HG03457 (cell line): ENCODE results near the gene RAD51B.

Source experiments
- ATAC-seq: cut with Tn5 transposase; IDR thresholded peaks from one replicate; pipeline ENCODE4 v1.9.1; 2021; ENCODE audit warnings: moderate number of reproducible peaks; ENCODE audit not compliant: unreplicated experiment

RAD51B gene

GRCh38 chr14:68718023-68718990 lies 898.7 kb downstream of the RAD51B start:
- no peak for ATAC-seq

GRCh38 chr14:68719634-68720384 lies 900.2 kb downstream of the RAD51B start:
- ATAC-seq: no peak

- no peak for ATAC-seq
Observed at GRCh38 chr14:68722186-68722585, 902.6 kb downstream of the RAD51B start.

- ATAC-seq: no peak
Observed at GRCh38 chr14:68722968-68723566, 903.5 kb downstream of the RAD51B start.

GRCh38 chr14:68723808-68724268 lies 904.3 kb downstream of the RAD51B start:
- ATAC-seq: no peak

GRCh38 chr14:68724914-68725313 lies 905.3 kb downstream of the RAD51B start:
- ATAC-seq: no peak

- no peak for ATAC-seq
Observed at GRCh38 chr14:68726093-68726695, 906.6 kb downstream of the RAD51B start.

GRCh38 chr14:68727315-68728047 lies 907.9 kb downstream of the RAD51B start:
- no peak for ATAC-seq

GRCh38 chr14:68728342-68729106 lies 908.9 kb downstream of the RAD51B start:
- no peak for ATAC-seq

GRCh38 chr14:68729556-68729955 lies 910.0 kb downstream of the RAD51B start:
- no peak for ATAC-seq

GRCh38 chr14:68730348-68730747 lies 910.8 kb downstream of the RAD51B start:
- no peak for ATAC-seq

- ATAC-seq: no peak
Observed at GRCh38 chr14:68730811-68731425, 911.3 kb downstream of the RAD51B start.

GRCh38 chr14:68733086-68733914 lies 913.7 kb downstream of the RAD51B start:
- no peak for ATAC-seq

- peak; percentile 51 for ATAC-seq
Observed at GRCh38 chr14:68734231-68734732, 914.7 kb downstream of the RAD51B start.

- no peak for ATAC-seq
Observed at GRCh38 chr14:68735856-68736255, 916.3 kb downstream of the RAD51B start.

- no peak for ATAC-seq
Observed at GRCh38 chr14:68736471-68736871, 916.9 kb downstream of the RAD51B start.

GRCh38 chr14:68737086-68737485 lies 917.5 kb downstream of the RAD51B start:
- no peak for ATAC-seq

- ATAC-seq: no peak
Observed at GRCh38 chr14:68738559-68738958, 919.0 kb downstream of the RAD51B start.
